HEK293T (cell line): ENCODE measurements around the gene RHEB.

Experiments used
- CTCF ChIA-PET: fragments of 350-600 bp; formaldehyde crosslinking; extraction: SDS; loops from one replicate; lab custom pipeline; 2021; ENCODE audit warnings: antibody characterized with exemption, inconsistent platforms; lab: Yijun Ruan, JAX
- POLR2A ChIA-PET: fragments of 350-600 bp; formaldehyde crosslinking; extraction: SDS; loops from one replicate; lab custom pipeline; 2020; ENCODE audit warnings: antibody characterized with exemption, inconsistent platforms; lab: Yijun Ruan, JAX
- DNase-seq: peaks from one replicate; pipeline ENCODE4 v3.0.0; 2012; ENCODE audit warnings: mixed read lengths; ENCODE audit errors: extremely low spot score
- ARNT ChIP-seq: fragments of 450-650 bp; IDR thresholded peaks from 2 replicates; pipeline ENCODE4 v1.6.1; 2017; ENCODE audit warnings: mild to moderate bottlenecking
- BHLHE40 ChIP-seq: fragments of 450-650 bp; IDR thresholded peaks from 2 replicates; pipeline ENCODE4 v1.6.1; 2016; ENCODE audit warnings: mild to moderate bottlenecking, moderate library complexity, borderline replicate concordance
- CTBP1 ChIP-seq: fragments of 450-650 bp; IDR thresholded peaks from 2 replicates; pipeline ENCODE4 v1.6.1; 2016; ENCODE audit warnings: borderline replicate concordance
- ELF4 ChIP-seq: fragments of 450-650 bp; IDR thresholded peaks from 2 replicates; pipeline ENCODE4 v1.6.1; 2017; ENCODE audit warnings: antibody characterized with exemption
- FOXA1 ChIP-seq: fragments of 450-650 bp; IDR thresholded peaks from 2 replicates; pipeline ENCODE4 v1.6.1; 2016; ENCODE audit warnings: mild to moderate bottlenecking
- FOXK2 ChIP-seq: fragments of 450-650 bp; IDR thresholded peaks from 2 replicates; pipeline ENCODE4 v1.6.1; 2016; ENCODE audit warnings: mild to moderate bottlenecking
- FOXM1 ChIP-seq: fragments of 450-650 bp; IDR thresholded peaks from 2 replicates; pipeline ENCODE4 v1.6.1; 2017; ENCODE audit warnings: mild to moderate bottlenecking, borderline replicate concordance
- HDGF ChIP-seq: fragments of 450-650 bp; IDR thresholded peaks from 2 replicates; pipeline ENCODE4 v1.6.1; 2017; ENCODE audit warnings: antibody characterized with exemption, borderline replicate concordance
- L3MBTL2 ChIP-seq: fragments of 450-650 bp; conservative IDR thresholded peaks from 2 replicates; pipeline ENCODE4 v1.6.1; 2016; ENCODE audit warnings: mild to moderate bottlenecking
- LEF1 ChIP-seq: fragments of 450-650 bp; IDR thresholded peaks from 2 replicates; pipeline ENCODE4 v1.6.1; 2017; ENCODE audit warnings: mild to moderate bottlenecking, borderline replicate concordance
- NFRKB ChIP-seq: fragments of 450-650 bp; IDR thresholded peaks from 2 replicates; pipeline ENCODE4 v1.6.1; 2016; ENCODE audit warnings: mild to moderate bottlenecking, moderate library complexity
- SP1 ChIP-seq: fragments of 450-650 bp; IDR thresholded peaks from 2 replicates; pipeline ENCODE4 v1.6.1; 2017
- SUZ12 ChIP-seq: fragments of 450-650 bp; IDR thresholded peaks from 2 replicates; pipeline ENCODE4 v1.6.1; 2016; ENCODE audit warnings: mild to moderate bottlenecking
- TARDBP ChIP-seq: fragments of 450-650 bp; IDR thresholded peaks from 2 replicates; pipeline ENCODE4 v1.6.1; 2016
- ZNF384 ChIP-seq: fragments of 450-650 bp; IDR thresholded peaks from 2 replicates; pipeline ENCODE4 v1.6.1; 2016
- TF ChIP-seq, protein P1 (sequence below): fragments of 450-650 bp; IDR thresholded peaks from 2 replicates; pipeline ENCODE4 v1.6.1; 2016

The RHEB gene

DNA sequence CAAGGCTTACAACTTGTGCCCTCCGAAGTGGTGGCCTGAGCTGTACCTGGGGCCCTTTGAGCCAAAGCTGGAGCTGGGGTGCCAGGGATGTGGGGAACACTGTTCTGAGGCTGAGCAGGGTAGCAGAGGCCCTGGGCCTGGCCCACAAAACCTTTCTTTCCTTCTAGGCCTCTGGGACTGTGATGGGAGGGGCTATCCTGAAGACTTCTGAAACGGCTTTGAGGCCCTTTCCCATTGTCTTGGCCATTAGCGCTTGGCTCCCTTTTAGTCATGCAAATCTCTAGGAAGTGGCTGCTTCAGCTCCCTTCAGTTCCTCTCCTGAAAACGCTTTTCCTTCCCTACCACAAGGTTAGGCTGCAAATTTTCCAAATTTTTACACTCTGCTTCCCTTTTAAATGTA, 62.9 kb downstream of the RHEB start:
- TF ChIP-seq TARDBP (no peak), LEF1 (no peak), BHLHE40 (no peak), FOXA1 (no peak), SUZ12 (no peak), ELF4 (no peak), ARNT (no peak), L3MBTL2 (no peak), FOXK2 (no peak)
- TF ChIP-seq, protein P1, sequence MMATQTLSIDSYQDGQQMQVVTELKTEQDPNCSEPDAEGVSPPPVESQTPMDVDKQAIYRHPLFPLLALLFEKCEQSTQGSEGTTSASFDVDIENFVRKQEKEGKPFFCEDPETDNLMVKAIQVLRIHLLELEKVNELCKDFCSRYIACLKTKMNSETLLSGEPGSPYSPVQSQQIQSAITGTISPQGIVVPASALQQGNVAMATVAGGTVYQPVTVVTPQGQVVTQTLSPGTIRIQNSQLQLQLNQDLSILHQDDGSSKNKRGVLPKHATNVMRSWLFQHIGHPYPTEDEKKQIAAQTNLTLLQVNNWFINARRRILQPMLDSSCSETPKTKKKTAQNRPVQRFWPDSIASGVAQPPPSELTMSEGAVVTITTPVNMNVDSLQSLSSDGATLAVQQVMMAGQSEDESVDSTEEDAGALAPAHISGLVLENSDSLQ = no peak
- ChIA-PET CTCF (no interaction called here), POLR2A (no interaction called here)
- no peak for DNase-seq

DNA sequence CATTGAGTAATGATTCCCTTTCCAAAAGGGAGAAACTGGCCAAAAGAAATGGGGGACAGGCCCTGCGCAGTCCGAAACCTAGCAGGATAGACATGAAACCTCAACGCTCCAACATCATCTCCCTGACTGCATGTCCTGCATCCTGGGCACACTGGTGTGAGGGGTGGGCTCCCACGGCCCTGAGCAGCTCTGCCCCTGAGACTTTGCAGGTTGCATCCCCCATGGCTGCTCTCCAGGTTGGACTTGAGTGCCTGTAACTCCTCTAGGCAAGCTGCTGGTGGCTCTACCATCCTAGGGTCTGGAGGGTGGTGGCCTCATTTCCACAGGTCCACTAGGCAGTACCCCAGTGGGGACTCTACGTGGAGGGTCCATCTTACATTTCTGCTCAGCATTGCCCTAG, 63.4 kb downstream of the RHEB start:
- TF ChIP-seq SP1 (no peak), FOXM1 (no peak), SUZ12 (no peak), HDGF (no peak), FOXK2 (no peak), ZNF384 (no peak), ELF4 (no peak), LEF1 (no peak), CTBP1 (no peak), L3MBTL2 (no peak), TARDBP (no peak), FOXA1 (no peak), BHLHE40 (no peak), NFRKB (no peak), ARNT (no peak)
- TF ChIP-seq, protein P1 = no peak
- CTCF ChIA-PET = no interaction called here
- no peak for DNase-seq
- POLR2A ChIA-PET = no interaction called here

DNA sequence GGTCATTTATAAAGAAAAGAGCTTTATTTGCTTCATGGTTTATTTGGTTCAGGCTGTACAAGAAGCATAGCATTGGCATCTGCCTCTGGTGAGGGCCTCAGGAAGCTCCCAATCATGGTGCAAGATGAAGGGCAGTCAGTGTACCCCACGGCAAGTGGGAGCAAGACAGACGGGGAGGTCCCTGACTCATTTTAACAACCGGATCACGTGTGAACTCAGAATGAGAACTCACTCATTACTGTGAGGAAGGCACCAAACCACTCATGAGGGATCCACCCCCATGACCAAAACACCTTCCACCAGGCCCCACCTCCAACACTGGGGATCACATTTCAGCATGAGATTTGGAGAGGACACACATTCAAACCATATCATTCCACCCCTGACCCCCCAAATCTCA, 64.0 kb downstream of the RHEB start:
- DNase-seq = no peak
- ChIA-PET POLR2A (no interaction called here), CTCF (no interaction called here)
- TF ChIP-seq HDGF (no peak), SUZ12 (no peak), L3MBTL2 (no peak), ELF4 (no peak), ZNF384 (no peak)

DNA sequence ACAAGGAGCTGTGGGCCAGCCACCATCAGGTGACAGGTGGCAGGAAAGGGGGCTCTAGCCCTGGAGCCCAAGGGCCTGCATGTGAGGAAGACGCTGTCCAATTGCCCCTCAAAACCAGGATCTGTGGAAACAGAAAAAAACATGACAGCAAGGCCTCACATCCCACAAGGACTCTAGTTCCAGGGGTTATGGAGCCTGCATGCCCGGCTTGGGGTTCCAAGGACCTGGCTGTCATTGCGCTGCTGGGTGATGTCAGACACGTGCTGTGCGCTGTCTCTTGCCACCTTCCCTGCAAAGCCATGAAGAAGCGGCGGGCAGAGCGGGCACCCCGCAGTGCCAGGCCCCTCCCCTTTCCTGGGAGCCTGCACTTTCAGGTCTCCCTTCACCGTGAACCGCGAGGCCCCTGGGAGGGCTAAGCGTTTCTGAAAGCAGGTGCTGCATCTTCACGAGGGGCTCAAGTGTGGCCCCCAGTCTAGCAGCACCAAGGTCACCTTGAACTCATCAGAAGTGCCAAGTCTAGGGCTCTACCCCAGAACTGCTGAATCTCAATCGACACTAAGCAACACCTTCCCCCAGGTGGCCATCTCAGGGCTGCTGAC, 64.7 kb downstream of the RHEB start:
- POLR2A ChIA-PET = no interaction called here
- TF ChIP-seq ELF4 (no peak), FOXK2 (no peak), SUZ12 (no peak), TARDBP (no peak), ARNT (no peak), NFRKB (no peak), SP1 (no peak), ZNF384 (no peak), FOXM1 (no peak), L3MBTL2 (no peak), FOXA1 (no peak), CTBP1 (no peak), HDGF (no peak), LEF1 (no peak), BHLHE40 (no peak)
- TF ChIP-seq, protein P1 = no peak
- CTCF ChIA-PET = no interaction called here
- DNase-seq = no peak

DNA sequence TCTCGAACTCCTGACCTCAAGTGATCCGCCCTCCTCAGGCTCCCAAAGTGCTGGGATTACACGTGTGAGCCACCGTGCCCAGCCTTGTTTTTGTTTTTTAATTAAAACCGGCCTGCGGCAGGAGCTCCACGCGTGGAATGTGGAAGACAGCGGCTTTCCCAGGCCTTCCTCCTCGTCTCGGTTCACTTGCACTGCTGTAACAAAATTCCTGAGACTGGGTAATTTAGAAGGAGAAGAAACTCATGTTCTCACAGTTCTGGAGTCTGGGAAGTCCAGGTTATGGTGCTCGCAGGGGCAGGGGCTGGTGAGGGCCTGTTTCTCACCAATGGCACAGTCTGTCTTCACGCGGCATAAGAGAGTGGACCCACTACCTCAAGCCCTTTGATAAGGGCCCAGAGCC, 65.4 kb downstream of the RHEB start:
- ChIA-PET CTCF (no interaction called here), POLR2A (no interaction called here)
- no peak for DNase-seq
- TF ChIP-seq FOXM1 (no peak), ELF4 (no peak), SP1 (no peak), ZNF384 (no peak), FOXK2 (no peak), SUZ12 (no peak), LEF1 (no peak), BHLHE40 (no peak), FOXA1 (no peak), NFRKB (no peak), L3MBTL2 (no peak), TARDBP (no peak), HDGF (no peak), CTBP1 (no peak), ARNT (no peak)
- TF ChIP-seq, protein P1 = no peak
